B cell (primary cell): ENCODE measurements around the gene SLC35D2.

ENCODE experiments used
- CTCF ChIP-seq: fragments of 200-600 bp; IDR thresholded peaks from one replicate; pipeline ENCODE4 v1.8.0; 2022; ENCODE audit warnings: antibody characterized with exemption, mild to moderate bottlenecking
- EZH2 ChIP-seq: IDR thresholded peaks from 2 replicates; pipeline ENCODE4 v1.6.1; 2012; ENCODE audit warnings: borderline replicate concordance, low read depth, mild to moderate bottlenecking, moderate library complexity, low read length; ENCODE audit not compliant: insufficient read depth, poor library complexity, severe bottlenecking

GRCh38 chr9:96411129-96411838 lies 27.8 kb upstream of the SLC35D2 start:
- TF ChIP-seq CTCF (no peak), EZH2 (no peak)
